ENCODE results near the gene KDM5B.
"Not testable (repeated sequence)": the region's sequence is repeated elsewhere in the genome, so short reads cannot be mapped to it uniquely, and the experiment has no call there.

Gene KDM5B

DNA sequence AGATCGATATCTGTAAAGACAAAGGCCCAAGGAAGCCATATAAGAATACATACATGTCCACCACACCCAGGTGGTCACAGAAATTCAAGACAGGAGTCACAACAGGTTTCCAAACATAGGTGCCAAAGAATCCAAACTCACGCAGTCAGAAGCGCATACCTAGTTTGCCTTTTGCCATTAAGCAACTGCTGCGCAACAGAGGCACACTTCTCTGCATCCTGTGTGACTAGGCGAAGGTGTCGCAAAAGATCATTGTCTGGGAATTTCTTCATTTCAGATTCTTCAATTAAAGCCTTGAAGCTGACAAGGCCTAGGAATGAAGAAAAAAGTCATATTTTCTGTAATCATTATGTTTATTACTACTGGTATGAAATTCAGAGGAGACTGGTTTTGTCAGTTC, 65.7 kb downstream of the KDM5B start:
- peaks cover 44 to 57% of the 10 kb centered on the region in 2 donors for H3K36me3 ChIP-seq (ENCODE audit: control insufficient read depth in 1 of 2, insufficient read depth in 2 of 2, low read length in 2 of 2)
- H3K4me3 ChIP-seq (ENCODE audit: low read depth in 1 of 2, low read length in 2 of 2) = no peak overlapping the region
- no peaks in the 10 kb centered on the region for H3K4me1 ChIP-seq (ENCODE audit: control insufficient read depth in 1 of 2, insufficient read depth in 2 of 2, low read length in 2 of 2)
- H3K27ac ChIP-seq (ENCODE audit: low read length) = no peak overlapping the region
- no peaks in the 10 kb centered on the region for H3K27me3 ChIP-seq (ENCODE audit: low read depth, low read length)
- H3K9me3 ChIP-seq (ENCODE audit: control insufficient read depth in 1 of 2, low read length in 2 of 2) = no peaks in the 10 kb centered on the region

DNA sequence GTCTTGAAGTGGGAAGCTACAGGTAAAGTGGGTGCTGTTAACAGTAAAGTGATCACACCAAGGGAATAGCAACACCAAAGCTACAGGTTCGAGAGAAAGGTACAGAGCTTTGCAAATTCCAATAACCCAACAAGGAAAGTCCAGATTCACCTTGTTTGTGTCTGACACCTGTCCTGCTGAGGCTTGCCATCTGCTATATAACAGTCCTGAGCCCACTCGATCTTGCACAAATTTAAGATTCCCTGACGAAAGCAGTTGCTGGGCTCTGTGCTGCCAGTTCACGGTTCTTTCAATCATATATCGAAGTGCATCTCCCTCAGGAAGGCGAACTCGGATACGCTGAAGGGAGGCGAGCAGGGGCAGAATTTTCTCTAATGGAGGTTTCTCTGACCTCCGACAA, 75.0 kb downstream of the KDM5B start:
- Histone ChIP-seq H3K36me3 (ENCODE audit: control insufficient read depth in 1 of 2, insufficient read depth in 2 of 2, low read length in 2 of 2) (peaks cover 71 to 80% of the 10 kb centered on the region in 2 donors), H3K4me1 (ENCODE audit: control insufficient read depth in 1 of 2, insufficient read depth in 2 of 2, low read length in 2 of 2) (no peaks in the 10 kb centered on the region), H3K9me3 (ENCODE audit: control insufficient read depth in 1 of 2, low read length in 2 of 2) (no peaks in the 10 kb centered on the region), H3K27me3 (ENCODE audit: low read depth, low read length) (no peaks in the 10 kb centered on the region), H3K4me3 (ENCODE audit: low read depth in 1 of 2, low read length in 2 of 2) (no peak overlapping the region), H3K27ac (ENCODE audit: low read length) (no peak overlapping the region)

DNA sequence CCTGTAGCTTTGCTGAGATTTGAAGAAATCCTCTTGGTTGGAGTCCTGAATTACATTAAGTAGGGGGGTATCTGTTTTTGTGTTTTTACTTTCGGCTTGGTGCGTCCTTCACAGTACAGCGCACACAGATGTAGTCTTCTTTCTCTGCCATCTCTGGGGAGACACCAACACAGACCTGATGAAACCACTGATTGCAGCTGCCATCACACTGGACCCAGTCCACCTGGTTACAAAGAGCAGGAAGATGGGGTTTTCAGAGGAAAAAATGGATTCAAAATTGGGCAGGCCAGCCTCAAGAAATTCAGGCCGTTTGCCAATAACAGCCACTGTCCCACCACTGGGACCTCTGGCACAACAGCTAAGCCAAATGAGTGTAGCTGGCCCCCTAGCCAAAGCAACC, 79.3 kb downstream of the KDM5B start:
- Histone ChIP-seq H3K9me3 (ENCODE audit: control insufficient read depth in 1 of 2, low read length in 2 of 2) (no peaks in the 10 kb centered on the region), H3K36me3 (ENCODE audit: control insufficient read depth in 1 of 2, insufficient read depth in 2 of 2, low read length in 2 of 2) (peaks cover 71 to 81% of the 10 kb centered on the region in 2 donors), H3K27me3 (ENCODE audit: low read depth, low read length) (no peaks in the 10 kb centered on the region), H3K27ac (ENCODE audit: low read length) (no peak overlapping the region), H3K4me3 (ENCODE audit: low read depth in 1 of 2, low read length in 2 of 2) (no peak overlapping the region), H3K4me1 (ENCODE audit: control insufficient read depth in 1 of 2, insufficient read depth in 2 of 2, low read length in 2 of 2) (no peaks in the 10 kb centered on the region)

DNA sequence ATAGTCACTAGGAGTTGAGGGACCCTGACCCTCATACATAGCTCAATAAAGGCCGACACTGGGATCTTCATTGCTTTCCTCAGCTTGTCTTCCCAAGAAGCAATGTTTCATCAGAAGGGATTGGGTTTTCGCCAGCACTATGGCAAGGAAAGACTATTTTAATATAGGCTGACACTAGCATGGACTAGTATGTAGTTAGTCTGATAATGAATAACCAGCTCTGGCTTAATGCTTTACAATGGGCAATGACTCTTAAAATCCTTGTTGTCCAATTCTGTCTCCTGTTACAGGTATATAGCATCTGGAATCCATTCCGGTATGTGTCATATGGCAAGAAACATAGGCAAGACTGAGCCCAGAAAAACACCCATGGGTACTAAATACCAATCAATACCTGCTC, 82.7 kb downstream of the KDM5B start:
- H3K9me3 ChIP-seq (ENCODE audit: control insufficient read depth in 1 of 2, low read length in 2 of 2) = no peaks in the 10 kb centered on the region
- H3K4me3 ChIP-seq (ENCODE audit: low read depth in 1 of 2, low read length in 2 of 2) = no peak overlapping the region
- no peak overlapping the region for H3K27ac ChIP-seq (ENCODE audit: low read length)
- no peaks in the 10 kb centered on the region for H3K27me3 ChIP-seq (ENCODE audit: low read depth, low read length)
- H3K4me1 ChIP-seq (ENCODE audit: control insufficient read depth in 1 of 2, insufficient read depth in 2 of 2, low read length in 2 of 2) = no peaks in the 10 kb centered on the region
- H3K36me3 ChIP-seq (ENCODE audit: control insufficient read depth in 1 of 2, insufficient read depth in 2 of 2, low read length in 2 of 2) = peaks cover 47 to 50% of the 10 kb centered on the region in 2 donors

DNA sequence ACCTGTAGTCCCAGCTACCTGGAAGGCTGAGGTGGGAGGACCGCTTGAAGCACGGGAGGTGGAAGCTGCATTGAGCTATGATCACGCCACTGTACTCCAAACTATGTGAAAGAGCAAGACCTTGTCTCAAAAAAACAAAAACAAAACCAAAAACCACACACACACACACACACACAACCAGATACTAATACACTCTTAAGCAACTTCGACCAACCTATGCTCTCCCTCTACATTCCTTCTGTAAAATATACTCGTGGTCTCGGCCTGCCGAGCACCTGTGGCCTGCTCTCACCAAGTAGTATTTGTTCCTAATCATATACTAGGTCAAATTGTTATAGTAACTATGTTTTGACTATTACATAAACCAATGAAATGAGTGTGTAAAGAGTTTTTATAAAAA, 84.5 kb downstream of the KDM5B start:
- peaks cover 28 to 32% of the 10 kb centered on the region in 2 donors for H3K36me3 ChIP-seq (ENCODE audit: control insufficient read depth in 1 of 2, insufficient read depth in 2 of 2, low read length in 2 of 2)
- no peaks in the 10 kb centered on the region for H3K9me3 ChIP-seq (ENCODE audit: control insufficient read depth in 1 of 2, low read length in 2 of 2)
- no peaks in the 10 kb centered on the region for H3K4me1 ChIP-seq (ENCODE audit: control insufficient read depth in 1 of 2, insufficient read depth in 2 of 2, low read length in 2 of 2)
- no peak overlapping the region for H3K4me3 ChIP-seq (ENCODE audit: low read depth in 1 of 2, low read length in 2 of 2)
- no peak overlapping the region for H3K27ac ChIP-seq (ENCODE audit: low read length)
- no peaks in the 10 kb centered on the region for H3K27me3 ChIP-seq (ENCODE audit: low read depth, low read length)

DNA sequence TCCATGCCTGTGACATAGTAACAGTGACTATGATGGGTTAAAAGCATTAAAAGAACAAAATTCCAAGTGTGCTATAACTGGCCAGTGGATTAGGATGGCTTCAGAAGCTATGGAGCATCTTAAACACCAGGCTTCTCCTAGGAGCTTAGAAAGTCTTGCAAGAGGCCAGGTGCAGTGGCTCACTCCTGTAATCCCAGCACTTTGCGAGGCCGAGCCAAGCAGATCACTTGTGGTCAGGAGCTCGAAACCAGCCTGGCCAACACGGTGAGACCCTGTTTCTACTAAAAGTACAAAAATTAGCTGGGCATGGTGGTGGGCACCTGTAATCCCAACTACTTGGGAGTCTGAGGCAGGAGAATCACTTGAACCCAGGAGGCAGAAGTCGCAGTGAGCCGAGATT, 85.2 kb downstream of the KDM5B start:
- not testable (repeated sequence) for H3K27me3 ChIP-seq (ENCODE audit: low read depth, low read length); H3K4me1 ChIP-seq (ENCODE audit: control insufficient read depth in 1 of 2, insufficient read depth in 2 of 2, low read length in 2 of 2); H3K4me3 ChIP-seq (ENCODE audit: low read depth in 1 of 2, low read length in 2 of 2); H3K27ac ChIP-seq (ENCODE audit: low read length); H3K9me3 ChIP-seq (ENCODE audit: control insufficient read depth in 1 of 2, low read length in 2 of 2)
- peaks cover 22 to 25% of the 10 kb centered on the region in 2 donors for H3K36me3 ChIP-seq (ENCODE audit: control insufficient read depth in 1 of 2, insufficient read depth in 2 of 2, low read length in 2 of 2)

DNA sequence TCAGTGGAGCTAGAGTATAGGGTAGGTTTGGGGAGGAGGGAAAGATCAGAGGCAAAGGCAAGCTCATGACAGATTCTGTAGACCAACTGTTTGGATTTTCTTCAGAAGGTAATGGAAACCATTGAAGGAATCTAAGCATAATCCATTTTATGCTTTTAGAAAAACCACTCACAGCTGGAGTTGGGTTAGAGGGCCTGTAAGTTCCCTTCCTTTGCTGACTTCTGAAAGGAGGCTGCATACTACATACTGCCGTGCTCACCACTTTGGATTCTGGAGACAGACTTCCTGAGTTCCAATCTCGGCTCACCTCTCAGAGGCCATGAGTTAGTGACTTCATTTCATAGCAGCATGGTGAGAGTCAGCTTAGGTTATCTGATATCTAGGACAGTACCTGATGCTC, 91.6 kb downstream of the KDM5B start:
- Histone ChIP-seq H3K36me3 (ENCODE audit: control insufficient read depth in 1 of 2, insufficient read depth in 2 of 2, low read length in 2 of 2) (no peaks in the 10 kb centered on the region), H3K9me3 (ENCODE audit: control insufficient read depth in 1 of 2, low read length in 2 of 2) (no peaks in the 10 kb centered on the region), H3K4me1 (ENCODE audit: control insufficient read depth in 1 of 2, insufficient read depth in 2 of 2, low read length in 2 of 2) (no peaks in the 10 kb centered on the region), H3K4me3 (ENCODE audit: low read depth in 1 of 2, low read length in 2 of 2) (no peak overlapping the region), H3K27ac (ENCODE audit: low read length) (no peak overlapping the region), H3K27me3 (ENCODE audit: low read depth, low read length) (peaks cover 7% of the 10 kb centered on the region)

DNA sequence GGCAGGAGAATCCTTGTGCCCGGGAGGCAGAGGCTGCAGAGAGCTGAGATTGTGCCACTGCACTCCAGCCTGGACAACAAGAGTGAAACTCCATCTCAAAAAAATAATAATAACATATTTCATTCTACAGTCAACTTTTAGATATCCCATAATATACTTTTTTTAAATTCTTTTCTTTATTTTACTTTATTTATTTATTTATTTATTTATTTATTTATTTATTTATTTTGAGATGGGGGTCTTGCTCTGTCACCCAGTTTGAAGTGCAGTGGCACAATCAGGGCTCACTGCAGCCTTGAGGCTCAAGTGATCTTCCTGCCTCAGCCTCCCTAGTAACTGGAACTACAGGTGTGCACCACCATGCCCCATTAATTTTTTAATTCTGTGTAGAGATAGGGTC, 94.0 kb downstream of the KDM5B start:
- H3K36me3 ChIP-seq (ENCODE audit: control insufficient read depth in 1 of 2, insufficient read depth in 2 of 2, low read length in 2 of 2); H3K27ac ChIP-seq (ENCODE audit: low read length); H3K9me3 ChIP-seq (ENCODE audit: control insufficient read depth in 1 of 2, low read length in 2 of 2); H3K4me3 ChIP-seq (ENCODE audit: low read depth in 1 of 2, low read length in 2 of 2): not testable (repeated sequence)
- Histone ChIP-seq H3K4me1 (ENCODE audit: control insufficient read depth in 1 of 2, insufficient read depth in 2 of 2, low read length in 2 of 2) (peaks cover 0 to 16% of the 10 kb centered on the region in 2 donors), H3K27me3 (ENCODE audit: low read depth, low read length) (peaks cover 23% of the 10 kb centered on the region)

DNA sequence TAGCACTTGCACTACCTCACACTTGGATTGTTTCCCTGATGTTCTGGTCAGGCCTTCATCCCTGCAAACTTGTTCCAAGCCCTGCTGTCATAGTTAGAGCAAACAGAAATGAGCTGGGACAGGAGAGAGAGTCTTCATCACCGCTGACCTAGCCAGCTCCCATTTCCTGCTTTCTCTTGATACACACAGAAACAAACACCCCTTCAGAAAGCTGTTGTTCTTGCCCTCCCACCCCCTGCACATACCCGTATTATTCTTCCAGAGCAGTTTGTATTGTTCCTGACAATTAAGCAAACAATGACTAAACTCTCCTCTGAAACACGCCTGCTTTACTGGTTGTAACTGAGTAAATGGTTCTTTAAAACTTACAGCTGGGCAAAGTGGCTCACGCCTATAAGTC, 95.1 kb downstream of the KDM5B start:
- Histone ChIP-seq H3K4me1 (ENCODE audit: control insufficient read depth in 1 of 2, insufficient read depth in 2 of 2, low read length in 2 of 2) (peaks cover 0 to 18% of the 10 kb centered on the region in 2 donors), H3K27ac (ENCODE audit: low read length) (no peak overlapping the region), H3K36me3 (ENCODE audit: control insufficient read depth in 1 of 2, insufficient read depth in 2 of 2, low read length in 2 of 2) (no peaks in the 10 kb centered on the region), H3K4me3 (ENCODE audit: low read depth in 1 of 2, low read length in 2 of 2) (no peak overlapping the region), H3K27me3 (ENCODE audit: low read depth, low read length) (peaks cover 34% of the 10 kb centered on the region), H3K9me3 (ENCODE audit: control insufficient read depth in 1 of 2, low read length in 2 of 2) (no peaks in the 10 kb centered on the region)

DNA sequence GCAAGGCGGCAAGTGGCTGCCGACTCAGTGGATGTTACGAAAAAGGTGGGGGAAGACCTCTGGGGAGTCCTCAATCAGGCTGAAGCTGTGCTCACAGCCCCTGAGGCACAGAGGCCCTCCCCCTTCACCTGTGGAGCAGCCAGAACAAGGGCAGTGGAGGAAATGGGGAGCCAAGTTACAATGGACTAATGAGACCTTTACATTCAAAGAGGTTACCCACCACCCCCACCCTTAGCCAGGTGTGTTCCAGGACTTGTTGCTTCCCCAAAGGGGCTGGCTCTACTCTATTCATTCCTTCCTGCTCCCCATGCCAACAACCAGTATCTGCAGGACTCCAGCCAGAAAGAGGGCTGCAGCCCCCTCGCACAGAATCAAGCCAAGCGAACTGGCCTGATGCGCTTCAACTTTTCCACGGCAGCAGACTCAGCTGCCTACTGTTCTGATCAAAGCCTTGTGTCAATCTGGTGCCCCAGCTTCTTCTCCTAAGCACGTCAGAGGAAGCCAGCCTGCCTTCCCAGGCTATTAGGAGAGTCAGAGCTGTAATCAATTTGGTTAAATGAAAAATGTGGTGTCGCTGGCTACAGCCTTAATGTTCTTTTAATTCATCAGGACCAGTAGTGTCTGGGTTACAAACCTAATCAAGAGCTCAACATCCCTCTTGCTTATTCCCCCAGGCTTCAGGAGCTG, 96.1 kb downstream of the KDM5B start:
- Histone ChIP-seq H3K36me3 (ENCODE audit: control insufficient read depth in 1 of 2, insufficient read depth in 2 of 2, low read length in 2 of 2) (no peaks in the 10 kb centered on the region), H3K27ac (ENCODE audit: low read length) (no peak overlapping the region), H3K4me3 (ENCODE audit: low read depth in 1 of 2, low read length in 2 of 2) (no peak overlapping the region), H3K4me1 (ENCODE audit: control insufficient read depth in 1 of 2, insufficient read depth in 2 of 2, low read length in 2 of 2) (peaks cover 0 to 18% of the 10 kb centered on the region in 2 donors), H3K27me3 (ENCODE audit: low read depth, low read length) (peaks cover 39% of the 10 kb centered on the region), H3K9me3 (ENCODE audit: control insufficient read depth in 1 of 2, low read length in 2 of 2) (no peaks in the 10 kb centered on the region)

DNA sequence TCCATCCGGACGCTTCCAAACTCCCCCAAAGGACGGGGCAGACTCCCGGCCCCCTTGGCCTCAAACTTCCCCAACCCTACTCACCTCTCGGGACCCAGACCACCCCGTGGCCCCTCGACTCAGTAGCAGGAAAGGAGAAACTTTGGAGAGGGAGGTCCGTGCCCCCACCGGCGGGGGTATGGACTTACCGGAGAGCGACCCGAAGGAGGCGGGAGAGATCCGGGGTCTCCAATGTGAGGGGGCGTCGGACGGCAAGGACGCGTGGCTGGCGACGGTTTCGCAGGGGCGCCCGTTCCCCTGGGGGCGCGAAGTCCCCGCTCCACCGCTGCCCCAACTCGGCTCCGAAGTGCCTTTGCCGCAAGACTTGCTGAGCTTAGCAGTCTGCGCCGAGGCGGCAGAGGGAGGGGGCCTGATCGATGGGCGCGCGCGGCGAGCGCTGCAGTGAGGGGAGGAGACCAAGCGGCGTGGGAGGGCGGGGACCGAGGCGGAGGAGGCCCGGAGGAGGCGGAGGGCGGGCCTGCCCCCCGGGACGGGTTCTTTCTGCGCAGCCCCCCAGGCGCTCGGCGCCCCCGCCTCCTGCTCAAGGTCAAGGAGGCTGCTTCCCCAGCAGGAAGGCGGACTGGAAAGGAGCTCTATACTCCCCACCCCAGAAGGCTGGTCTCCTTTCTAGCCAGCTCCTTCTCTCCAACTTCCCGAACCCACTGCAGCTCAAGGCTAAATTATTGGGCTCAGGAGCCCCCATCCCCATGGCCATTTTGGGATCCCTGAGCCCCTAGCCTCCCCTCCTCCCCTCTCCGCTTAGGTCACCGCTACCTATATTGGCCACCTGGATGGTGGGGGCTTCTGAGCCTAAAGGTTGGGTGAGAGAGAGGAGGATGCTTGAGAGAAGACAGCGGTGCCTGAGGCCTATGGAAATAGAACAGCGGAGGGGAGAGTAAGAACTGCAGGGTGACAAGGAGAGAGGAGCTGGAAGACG, 97.9 kb downstream of the KDM5B start, which contains the start of gene SYT2:
TSS of gene SYT2 (minus strand) at position 385 of the 976 bp plus-strand sequence. CDS start 104,682 bp downstream, outside the sequence.
- peaks cover 0 to 18% of the 10 kb centered on the region in 2 donors for H3K4me1 ChIP-seq (ENCODE audit: control insufficient read depth in 1 of 2, insufficient read depth in 2 of 2, low read length in 2 of 2)
- H3K27me3 ChIP-seq (ENCODE audit: low read depth, low read length) = peaks cover 39% of the 10 kb centered on the region
- H3K4me3 ChIP-seq (ENCODE audit: low read depth in 1 of 2, low read length in 2 of 2) = peak within 1 kb of the TSS; percentile 33 to 62
- H3K27ac ChIP-seq (ENCODE audit: low read length) = no peak within 1 kb of the TSS
- H3K9me3 ChIP-seq (ENCODE audit: control insufficient read depth in 1 of 2, low read length in 2 of 2) = no peaks in the 10 kb centered on the region
- no peaks in the 10 kb centered on the region for H3K36me3 ChIP-seq (ENCODE audit: control insufficient read depth in 1 of 2, insufficient read depth in 2 of 2, low read length in 2 of 2)

Measured in muscle layer of duodenum (tissue), 2 donors.